Activated CD8-positive, alpha-beta memory T cell treated with anti-CD3 and anti-CD28 coated beads for 1 hour (primary cell): ENCODE results near the gene PSMD2.

Source experiments
- DNase-seq, 2 donors: peaks; one replicate each; pipeline ENCODE4 v3.0.0-alpha.2; 2020; ENCODE audit warnings: low read depth in 1 of 2; ENCODE audit errors: extremely low read depth in 1 of 2

The PSMD2 gene

DNA sequence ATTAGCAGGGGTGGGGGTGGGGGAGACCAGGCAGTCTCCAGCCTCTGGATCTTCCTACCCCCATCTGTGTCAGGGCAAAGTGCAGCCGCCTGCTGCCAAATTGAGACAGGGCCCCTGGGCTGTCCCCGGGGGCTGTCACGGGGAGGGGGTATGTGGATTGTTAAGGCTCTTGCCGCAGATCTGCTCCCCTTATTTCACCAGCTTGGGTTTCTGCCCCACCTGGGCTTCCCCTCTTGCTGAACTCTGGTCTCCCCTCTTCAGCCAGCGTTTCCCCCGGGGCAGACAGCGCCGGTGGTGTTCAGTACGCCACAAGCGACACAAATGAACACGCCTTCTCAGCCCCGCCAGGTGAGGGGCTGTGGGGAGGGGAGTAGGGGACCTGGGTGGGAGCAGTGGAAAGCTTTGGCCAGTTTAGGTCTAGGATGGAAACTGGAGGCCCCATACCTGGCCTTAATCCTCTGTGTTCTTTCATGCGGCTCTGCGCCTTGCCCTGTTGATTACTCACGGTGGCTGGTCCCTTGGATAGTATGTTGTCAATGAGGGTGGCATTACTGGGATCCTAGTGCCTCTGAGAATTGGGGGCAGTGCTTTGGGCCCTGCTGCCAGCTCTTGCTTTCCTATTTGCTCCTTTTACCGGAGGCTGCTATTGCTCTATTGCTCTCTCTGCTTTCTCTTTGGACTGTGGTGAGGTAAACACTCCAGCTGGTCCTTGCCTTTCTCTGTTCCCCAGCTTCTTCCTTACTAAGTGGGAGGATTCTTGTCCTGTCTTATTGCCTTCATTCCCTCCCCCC is 17.0 kb downstream of the PSMD2 start:
- no peak for DNase-seq

DNA sequence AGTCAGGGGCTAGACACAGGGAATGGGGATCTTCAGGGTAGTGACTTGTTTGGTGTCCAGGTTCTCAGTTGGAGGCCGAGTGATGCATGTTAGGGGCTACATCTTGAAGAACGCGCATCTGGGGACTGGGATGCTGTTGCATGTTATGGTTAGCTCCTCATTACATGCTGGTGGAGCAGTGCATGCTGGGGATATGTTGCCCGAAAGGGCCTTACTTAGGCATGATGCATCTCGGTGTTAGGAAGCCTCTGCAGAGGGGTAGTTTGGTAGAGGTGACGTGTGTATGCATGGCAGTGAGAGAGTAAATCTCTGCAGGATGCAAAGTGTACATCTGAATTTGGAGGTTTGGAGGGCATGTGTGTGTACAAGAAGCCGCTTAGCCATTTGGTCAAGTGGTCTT is 17.8 kb downstream of the PSMD2 start:
- no peak for DNase-seq

DNA sequence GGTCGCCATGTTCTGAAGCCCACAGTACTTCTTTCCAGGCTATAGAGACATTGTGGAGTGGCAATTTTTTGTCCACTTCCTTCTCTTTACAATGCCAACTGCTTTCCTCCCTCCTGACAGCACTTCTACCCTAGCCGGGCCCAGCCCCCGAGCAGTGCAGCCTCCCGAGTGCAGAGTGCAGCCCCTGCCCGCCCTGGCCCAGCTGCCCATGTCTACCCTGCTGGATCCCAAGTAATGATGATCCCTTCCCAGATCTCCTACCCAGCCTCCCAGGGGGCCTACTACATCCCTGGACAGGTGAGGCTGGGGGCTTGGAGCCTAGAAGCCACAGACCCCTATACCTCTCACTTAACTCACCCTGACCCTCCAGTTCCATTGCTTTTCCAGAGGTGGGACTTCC is 18.2 kb downstream of the PSMD2 start:
- no peak for DNase-seq

DNA sequence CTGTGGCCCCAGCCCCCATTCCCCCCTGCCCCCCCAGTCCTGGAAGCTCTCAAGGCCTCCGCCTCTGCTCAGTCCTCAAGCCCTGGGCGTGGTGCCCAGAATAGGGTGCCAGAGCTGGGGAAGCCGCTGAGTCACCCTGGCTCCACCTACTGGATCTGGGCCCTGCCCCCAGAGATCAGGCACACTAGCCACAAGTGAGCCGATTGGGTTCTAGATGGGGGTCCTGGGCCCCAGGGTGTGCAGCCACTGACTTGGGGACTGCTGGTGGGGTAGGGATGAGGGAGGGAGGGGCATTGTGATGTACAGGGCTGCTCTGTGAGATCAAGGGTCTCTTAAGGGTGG is 21.0 kb downstream of the PSMD2 start:
- no peak for DNase-seq

DNA sequence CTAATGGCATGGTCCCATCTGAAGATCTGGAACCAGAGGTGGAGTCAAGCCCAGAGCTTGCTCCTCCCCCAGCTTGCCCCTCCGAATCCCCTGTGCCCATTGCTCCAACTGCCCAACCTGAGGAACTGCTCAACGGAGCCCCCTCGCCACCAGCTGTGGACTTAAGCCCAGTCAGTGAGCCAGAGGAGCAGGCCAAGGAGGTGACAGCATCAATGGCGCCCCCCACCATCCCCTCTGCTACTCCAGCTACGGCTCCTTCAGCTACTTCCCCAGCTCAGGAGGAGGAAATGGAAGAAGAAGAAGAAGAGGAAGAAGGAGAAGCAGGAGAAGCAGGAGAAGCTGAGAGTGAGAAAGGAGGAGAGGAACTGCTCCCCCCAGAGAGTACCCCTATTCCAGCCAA is 22.6 kb downstream of the PSMD2 start:
- DNase-seq, result no peak

DNA sequence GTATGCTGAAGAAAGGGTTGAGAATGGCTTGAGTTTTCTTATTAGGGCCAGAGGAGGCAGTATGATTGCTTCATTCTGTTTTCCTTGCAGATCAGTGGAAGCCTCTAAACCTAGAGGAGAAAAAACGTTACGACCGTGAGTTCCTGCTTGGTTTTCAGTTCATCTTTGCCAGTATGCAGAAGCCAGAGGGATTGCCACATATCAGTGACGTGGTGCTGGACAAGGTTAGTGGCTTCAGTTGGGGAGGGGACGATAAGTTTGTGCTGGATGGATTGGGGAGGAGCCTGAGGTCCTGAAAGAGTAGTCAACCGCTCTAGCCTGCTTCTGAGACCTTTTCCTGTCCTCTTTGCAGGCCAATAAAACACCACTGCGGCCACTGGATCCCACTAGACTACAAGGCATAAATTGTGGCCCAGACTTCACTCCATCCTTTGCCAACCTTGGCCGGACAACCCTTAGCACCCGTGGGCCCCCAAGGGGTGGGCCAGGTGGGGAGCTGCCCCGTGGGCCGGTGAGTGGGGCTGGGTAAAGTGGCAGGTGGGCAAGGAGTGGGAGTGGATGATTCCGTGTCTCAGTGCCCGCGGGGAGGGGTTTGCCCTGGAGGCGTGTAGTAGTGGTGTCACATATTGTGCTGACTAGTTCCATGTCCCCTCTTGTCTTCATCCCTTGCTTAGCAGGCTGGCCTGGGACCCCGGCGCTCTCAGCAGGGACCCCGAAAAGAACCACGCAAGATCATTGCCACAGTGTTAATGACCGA is 23.9 kb downstream of the PSMD2 start:
- DNase-seq, result no peak

DNA sequence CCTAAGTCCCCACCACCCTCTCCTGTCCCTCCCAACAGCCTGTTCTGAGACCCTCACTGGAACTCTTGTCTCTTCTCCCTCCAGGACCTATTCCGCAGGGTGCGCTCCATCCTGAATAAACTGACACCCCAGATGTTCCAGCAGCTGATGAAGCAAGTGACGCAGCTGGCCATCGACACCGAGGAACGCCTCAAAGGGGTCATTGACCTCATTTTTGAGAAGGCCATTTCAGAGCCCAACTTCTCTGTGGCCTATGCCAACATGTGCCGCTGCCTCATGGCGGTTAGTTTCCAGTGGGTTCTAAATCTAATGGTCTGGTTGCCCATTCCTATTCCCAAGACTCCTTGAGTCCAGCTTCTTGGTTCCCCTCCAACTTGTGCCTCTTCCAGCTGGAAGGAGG is 24.7 kb downstream of the PSMD2 start:
- no peak for DNase-seq

DNA sequence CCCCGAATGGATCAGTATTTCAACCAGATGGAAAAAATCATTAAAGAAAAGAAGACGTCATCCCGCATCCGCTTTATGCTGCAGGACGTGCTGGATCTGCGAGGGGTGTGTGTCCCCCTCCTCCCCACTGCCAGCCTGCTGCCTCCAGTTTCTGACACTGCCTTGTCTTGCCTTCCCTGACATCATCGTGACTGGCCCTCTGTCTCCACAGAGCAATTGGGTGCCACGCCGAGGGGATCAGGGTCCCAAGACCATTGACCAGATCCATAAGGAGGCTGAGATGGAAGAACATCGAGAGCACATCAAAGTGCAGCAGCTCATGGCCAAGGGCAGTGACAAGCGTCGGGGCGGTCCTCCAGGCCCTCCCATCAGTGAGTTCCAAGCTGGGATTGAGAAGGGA is 26.2 kb downstream of the PSMD2 start:
- no peak for DNase-seq

DNA sequence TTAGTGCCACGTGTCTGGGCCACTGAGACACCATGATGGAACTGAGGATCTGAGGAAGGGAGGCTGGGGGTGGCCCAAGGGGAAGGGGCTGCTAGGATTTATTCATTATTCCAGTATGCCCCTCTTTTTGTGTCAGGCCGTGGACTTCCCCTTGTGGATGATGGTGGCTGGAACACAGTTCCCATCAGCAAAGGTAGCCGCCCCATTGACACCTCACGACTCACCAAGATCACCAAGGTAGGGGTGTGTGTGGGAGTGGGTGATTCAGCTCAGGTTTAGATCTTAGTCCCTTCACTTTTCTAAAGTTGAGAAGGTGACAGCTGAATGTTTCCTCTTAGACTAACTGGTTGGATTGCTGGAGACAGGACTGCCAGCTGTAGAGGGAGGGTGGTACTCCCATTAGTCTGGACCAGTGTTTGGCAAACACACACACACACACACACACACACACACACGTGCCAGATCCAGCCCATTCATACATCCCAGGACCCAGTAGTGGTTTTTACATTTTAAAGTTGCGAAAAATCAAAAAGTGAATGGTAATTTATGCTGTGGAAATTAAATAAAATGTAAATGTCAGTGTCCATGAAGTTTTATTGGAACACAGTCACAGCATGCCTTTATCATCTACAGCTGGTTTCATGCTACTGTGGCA is 26.8 kb downstream of the PSMD2 start:
- no peak for DNase-seq

DNA sequence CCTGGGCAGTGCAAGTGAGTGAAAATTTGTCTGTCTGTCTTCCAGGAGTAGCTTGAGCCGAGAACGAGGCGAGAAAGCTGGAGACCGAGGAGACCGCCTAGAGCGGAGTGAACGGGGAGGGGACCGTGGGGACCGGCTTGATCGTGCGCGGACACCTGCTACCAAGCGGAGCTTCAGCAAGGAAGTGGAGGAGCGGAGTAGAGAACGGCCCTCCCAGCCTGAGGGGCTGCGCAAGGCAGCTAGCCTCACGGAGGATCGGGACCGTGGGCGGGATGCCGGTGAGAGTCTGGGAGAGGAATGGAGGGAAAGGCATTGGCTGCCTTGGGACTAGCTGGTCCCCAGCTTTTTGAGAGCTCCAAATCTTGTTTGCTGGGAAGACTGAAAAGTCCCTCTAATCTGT is 28.1 kb downstream of the PSMD2 start:
- no peak for DNase-seq

DNA sequence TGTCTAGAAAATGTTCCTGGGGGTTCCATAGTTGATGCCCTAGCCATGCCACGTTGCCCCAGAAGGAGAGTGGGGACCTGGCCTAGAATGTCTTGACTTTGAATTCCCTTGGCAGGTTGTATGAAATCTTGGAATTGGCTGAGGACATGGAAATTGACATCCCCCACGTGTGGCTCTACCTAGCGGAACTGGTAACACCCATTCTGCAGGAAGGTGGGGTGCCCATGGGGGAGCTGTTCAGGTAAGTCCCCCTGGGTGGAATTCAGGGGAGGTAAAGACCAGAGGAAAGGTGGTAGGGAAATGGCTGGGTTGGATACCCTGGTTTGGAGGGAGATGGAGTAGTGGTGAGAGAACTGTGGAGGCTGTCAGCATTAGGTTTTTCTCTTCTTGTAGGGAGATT is 29.5 kb downstream of the PSMD2 start:
- no peak for DNase-seq

DNA sequence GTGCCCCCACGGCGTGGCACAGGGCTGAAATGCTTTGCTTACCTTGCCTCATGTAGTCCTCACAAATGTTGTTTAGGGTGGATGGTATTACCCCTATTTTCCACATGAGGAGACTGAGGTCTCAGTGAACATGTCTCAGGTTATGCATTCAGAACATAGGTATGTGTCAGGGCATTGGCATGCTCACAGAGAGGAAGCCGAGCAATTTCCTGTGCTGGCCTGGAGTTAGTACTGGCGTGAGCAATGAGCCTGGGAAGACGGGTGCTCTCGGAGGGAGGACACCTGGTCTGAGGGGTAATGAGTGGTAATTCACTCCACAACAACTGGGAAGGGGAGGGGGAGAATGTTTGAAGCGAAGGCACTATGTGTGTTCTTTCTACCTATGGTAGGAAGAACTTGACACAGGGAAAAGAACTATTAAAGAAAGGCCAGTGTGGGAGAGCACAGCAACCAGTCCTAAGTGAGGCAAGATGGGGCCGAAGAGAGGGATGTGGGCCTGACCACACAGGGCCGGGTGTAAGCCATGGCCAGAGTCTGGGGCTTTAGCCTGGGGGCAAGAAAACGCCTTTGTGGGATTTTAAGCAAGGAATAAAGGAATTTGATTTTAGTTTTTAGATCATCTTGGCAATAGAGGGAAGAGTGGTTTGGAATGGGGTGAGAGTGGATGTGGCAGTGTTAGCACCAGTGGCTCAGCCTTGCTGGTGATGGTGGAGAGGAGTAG is 33.5 kb downstream of the PSMD2 start:
- DNase-seq, result no peak

DNA sequence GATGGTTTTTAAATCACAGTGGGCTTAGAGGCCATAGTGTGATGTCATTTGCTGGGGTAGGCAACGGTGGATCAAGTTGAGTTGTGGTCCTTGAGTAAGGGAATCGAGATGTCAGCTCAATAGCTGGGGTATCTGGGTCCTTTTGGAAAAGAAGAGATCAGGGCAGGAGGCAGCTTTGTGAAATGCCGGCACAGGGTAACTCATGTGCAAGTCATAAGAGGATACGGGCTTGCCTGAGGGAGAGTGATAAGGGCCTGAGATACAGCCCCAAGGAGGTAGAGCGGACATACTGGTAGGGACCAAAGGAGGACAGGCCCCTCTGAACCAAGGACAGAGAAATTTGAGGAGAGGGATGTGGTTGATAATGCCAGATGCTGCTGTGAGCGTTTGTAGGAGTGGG is 34.1 kb downstream of the PSMD2 start:
- DNase-seq, result no peak

DNA sequence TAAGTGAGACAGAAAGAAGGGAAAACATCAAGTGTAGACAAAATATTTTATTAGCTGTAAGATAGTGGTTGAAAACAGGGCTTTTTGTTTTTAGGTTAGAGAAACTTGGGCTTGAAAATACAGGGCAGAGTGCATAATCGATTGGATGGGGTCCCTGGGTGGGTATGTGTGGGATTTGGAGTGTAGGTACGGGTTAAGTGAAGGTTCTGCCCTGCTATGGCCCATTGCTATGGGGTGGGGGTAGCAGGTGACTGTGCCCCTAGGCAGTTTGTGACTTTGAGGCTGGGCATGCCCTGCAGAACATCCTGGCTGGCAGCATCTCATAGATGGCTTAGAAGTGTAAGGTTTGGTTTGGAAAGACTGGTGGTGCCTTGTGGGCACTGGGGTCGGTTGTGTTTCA is 34.7 kb downstream of the PSMD2 start:
- DNase-seq, result no peak

DNA sequence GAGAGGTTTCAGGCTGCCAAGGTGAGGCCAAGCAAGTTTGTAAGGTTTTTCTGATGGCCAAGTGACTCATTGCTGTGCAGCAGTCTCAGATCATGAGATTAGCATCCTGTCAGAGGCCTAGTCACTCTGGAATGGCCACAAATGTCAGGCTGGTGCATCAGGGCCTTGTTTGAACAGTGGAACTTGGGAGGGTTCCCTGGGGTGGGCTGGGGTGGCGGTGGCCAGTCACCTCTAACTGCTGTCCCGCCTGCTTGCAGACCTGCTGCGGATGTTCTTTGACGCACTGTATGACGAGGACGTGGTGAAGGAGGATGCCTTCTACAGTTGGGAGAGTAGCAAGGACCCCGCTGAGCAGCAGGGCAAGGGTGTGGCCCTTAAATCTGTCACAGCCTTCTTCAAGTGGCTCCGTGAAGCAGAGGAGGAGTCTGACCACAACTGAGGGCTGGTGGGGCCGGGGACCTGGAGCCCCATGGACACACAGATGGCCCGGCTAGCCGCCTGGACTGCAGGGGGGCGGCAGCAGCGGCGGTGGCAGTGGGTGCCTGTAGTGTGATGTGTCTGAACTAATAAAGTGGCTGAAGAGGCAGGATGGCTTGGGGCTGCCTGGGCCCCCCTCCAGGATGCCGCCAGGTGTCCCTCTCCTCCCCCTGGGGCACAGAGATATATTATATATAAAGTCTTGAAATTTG is 35.6 kb downstream of the PSMD2 start:
- DNase-seq, result peak in 1 of 2 donors; percentile 20

DNA sequence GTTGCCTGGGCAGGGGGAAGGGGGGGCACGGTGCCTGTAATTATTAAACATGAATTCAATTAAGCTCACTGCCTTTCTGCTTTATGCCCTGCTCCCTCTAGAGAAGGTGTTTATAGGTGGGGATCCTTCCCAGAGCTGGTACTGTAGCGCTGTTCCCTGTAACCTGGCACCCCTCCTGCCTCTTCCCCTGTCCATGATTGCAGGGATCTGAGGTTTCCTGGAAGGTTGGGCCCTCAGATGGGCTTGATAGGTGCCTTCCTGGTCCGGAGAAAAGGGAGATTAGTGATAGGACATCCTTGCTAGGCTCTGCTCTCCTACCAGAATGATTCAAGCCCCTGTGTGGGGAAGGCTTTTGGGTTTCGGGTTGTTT is 36.2 kb downstream of the PSMD2 start:
- no peak for DNase-seq

DNA sequence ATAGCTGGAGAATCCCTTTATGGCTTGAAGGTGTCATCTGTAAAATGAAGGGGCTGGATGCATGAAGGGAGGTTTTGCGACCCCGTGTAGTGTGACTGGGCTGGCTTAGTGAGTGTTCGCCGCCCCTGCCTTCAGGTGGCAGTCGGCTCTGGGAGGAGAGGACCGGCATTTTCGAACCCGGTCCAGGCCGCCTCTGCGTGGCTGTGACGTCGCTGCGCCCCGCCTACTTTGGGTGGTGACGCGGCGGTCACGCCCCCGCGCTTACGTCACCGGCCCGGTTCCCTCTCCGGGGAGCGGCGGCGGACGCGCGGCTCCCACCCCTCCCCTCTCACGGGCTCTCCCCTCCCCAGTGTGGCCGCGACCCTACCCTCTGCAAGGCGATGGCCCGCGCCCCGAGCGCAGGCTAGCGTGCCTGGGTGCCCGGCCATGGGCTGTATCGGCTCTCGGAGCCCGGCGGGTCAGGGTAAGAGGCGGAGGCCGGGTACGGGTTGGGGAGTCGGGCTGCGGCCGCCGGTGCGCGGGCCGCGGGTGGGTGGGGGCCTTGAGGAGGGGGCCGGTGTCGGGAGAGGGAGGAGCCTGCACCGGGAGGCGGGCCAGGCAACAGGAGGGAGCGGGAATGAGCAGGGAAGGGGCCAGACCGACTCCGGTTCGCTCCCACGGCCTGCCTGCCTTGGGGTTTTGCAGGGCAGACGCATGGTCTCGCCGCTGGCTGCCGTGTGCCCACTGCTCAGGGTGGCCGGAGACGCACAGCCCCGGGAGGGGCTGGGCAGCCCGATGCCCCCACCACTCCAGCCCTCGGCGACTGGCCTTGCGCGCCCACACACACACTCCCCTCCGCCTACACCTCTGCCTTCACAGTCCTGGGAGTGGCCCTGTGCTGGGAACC is 36.9 kb downstream of the PSMD2 start:
- DNase-seq, result peak; percentile 63 to 89

DNA sequence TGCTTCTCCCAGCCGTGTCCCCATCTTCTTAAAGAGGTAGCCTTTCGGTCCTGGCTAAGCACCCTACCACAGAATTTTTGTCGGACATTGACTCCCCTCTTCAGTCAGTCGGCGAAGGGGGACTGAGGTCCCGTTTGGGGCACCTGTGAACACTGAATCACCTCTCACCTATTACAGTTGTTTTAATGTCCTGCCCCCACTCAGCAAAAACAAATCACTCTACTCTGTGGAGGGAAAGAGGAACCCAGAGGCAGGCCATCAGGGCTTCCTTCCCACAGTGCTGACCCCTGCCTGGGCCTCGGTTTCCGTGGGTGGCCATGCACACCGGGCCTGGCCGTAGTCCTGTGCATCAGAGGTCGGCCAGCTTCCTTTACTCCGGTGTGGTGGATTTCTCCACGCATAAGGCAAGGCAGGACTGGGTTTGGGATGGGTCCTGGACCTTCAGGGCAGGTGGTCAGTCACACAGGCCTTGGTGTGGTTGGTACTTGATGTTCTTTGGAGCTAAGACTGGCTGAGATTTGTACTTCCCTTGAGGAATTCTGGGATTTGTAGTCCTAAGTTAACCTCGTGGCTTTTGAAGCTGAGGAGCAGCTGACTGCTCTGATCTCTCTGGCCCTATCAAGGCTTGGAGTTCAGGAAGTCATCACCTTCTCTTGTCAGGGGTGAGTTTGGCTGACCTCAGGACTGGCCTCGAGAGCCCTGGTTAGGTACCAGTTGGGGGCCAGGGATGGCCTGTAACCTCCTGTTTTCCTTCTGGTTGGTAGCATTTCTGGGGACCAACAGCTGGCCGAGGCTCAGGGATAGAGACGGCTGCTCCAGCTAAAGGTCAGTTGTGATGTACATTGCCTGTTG is 37.7 kb downstream of the PSMD2 start:
- DNase-seq, result no peak

DNA sequence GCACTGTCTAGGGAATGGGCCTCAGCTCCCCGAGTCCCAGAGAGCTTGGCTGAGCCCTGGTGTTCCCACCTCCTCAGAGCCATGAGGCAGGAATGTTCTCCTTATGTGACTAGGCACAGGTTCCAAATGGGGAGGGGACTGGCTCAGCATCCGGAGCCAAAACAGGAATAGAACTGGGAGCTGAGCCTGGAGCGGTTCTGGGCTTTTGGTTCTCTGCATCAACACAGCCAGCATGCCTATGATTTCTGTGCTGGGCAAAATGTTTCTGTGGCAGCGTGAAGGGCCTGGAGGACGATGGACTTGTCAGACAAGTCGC is 38.3 kb downstream of the PSMD2 start, which contains the start of gene FAM131A:
Gene FAM131A, plus strand, starts transcription at position 202 of the 316 bp plus-strand sequence. Its CDS starts 31 bp downstream, at position 233.
- no peak for DNase-seq
